Ascending aorta (tissue), 2 donors: Measurements from ENCODE around the gene SCMH1. TPM values are rescaled to one million over a fixed set of nuclear protein-coding genes. Genes with fewer than 3 reads are reported as not detected.

ENCODE experiments used
- DNase-seq, 2 donors: peaks; one replicate each; pipeline ENCODE4 v3.0.0-alpha.2; 2019; ENCODE audit warnings: low spot score in 2 of 2
- H3K27ac ChIP-seq, 2 donors: fragments of 200-600 bp; sonication (generic); one replicate each; pipeline ENCODE4 v1.5.1; 2016 to 2017; ENCODE audit warnings: mild to moderate bottlenecking in 1 of 2
- H3K27me3 ChIP-seq: fragments of 200-600 bp; sonication (generic); one replicate; pipeline ENCODE4 v1.5.1; 2017
- H3K36me3 ChIP-seq, 2 donors: fragments of 200-600 bp; sonication (generic); one replicate each; pipeline ENCODE4 v1.5.1; 2016
- H3K4me1 ChIP-seq, 2 donors: fragments of 200-600 bp; sonication (generic); one replicate each; pipeline ENCODE4 v1.5.1; 2016 to 2017; ENCODE audit warnings: mild to moderate bottlenecking in 1 of 2
- H3K4me3 ChIP-seq, 2 donors: fragments of 200-600 bp; sonication (generic); one replicate each; pipeline ENCODE4 v1.5.1; 2016 to 2017; ENCODE audit warnings: mild to moderate bottlenecking in 1 of 2
- H3K9me3 ChIP-seq, 2 donors: fragments of 200-600 bp; sonication (generic); one replicate each; pipeline ENCODE4 v1.5.1; 2016
- intact Hi-C: fragments of 100-400 bp; cut with DNase I; formaldehyde crosslinking; loops from one replicate; pipeline ENCODE4 v1.15.1; 2023
- total RNA-seq: library from RNA; depleted of rRNA; stranded (reverse); fragments of >200 nt; gene quantifications from one replicate; pipeline ENCODE4 v1.1.0, GENCODE V29; 2016
- TF ChIP-seq, protein P1 (sequence below), 3 experiments: fragments of 200-600 bp in 2 of 3; fragments of 450-650 bp in 1 of 3; sonication (generic) in 2 of 3; IDR thresholded peaks; one replicate each; pipeline ENCODE4 v1.5.1; 2016 to 2019; ENCODE audit warnings: antibody characterized with exemption in 3 of 3, mild to moderate bottlenecking in 1 of 3, moderate library complexity in 1 of 3

Gene SCMH1
- total RNA-seq, 1 donor from 2014 or later: 55.9 TPM

- peak overlapping the region; percentile 78 to 79 for H3K27ac ChIP-seq
These were observed 89.5 kb downstream of the SCMH1 start for GRCh38 chr1:41152622-41153044.

DNA sequence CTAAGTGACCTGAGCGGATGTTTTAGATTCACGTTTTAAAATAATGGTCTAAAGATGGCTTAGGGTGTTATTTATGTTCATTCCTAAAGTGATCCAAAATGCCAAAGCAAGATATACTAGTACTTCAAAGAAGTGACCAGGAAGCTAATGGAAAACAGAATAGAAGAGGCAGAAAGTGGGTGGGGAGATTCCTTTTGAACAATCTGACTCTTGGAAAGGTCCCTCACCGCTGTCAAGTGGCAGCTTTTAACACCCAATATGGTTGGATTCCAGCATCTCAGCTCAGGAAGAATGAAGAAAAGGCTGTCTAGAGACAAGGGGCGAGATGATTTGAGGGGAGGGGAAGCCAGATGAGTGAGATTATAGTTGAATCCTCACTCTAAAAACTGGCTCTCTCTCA, 90.3 kb downstream of the SCMH1 start:
- DNase-seq: no peak
- TF ChIP-seq, protein P1, sequence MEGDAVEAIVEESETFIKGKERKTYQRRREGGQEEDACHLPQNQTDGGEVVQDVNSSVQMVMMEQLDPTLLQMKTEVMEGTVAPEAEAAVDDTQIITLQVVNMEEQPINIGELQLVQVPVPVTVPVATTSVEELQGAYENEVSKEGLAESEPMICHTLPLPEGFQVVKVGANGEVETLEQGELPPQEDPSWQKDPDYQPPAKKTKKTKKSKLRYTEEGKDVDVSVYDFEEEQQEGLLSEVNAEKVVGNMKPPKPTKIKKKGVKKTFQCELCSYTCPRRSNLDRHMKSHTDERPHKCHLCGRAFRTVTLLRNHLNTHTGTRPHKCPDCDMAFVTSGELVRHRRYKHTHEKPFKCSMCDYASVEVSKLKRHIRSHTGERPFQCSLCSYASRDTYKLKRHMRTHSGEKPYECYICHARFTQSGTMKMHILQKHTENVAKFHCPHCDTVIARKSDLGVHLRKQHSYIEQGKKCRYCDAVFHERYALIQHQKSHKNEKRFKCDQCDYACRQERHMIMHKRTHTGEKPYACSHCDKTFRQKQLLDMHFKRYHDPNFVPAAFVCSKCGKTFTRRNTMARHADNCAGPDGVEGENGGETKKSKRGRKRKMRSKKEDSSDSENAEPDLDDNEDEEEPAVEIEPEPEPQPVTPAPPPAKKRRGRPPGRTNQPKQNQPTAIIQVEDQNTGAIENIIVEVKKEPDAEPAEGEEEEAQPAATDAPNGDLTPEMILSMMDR (IDR thresholded peaks at IDR 0.05): no peak
- intact Hi-C loops: loop anchor here (2.0 to 10.0 kb wide), 5 partner anchors 43 to 283 kb away; no protein-coding TSS in a partner anchor
- Histone ChIP-seq H3K4me3 (no peak overlapping the region), H3K27me3 (no peaks in the 10 kb centered on the region), H3K4me1 (peaks cover 3 to 16% of the 10 kb centered on the region in 2 donors), H3K27ac (peak overlapping the region; percentile 78 to 79), H3K9me3 (no peaks in the 10 kb centered on the region), H3K36me3 (peaks cover 0 to 17% of the 10 kb centered on the region in 2 donors)

More at GRCh38 chr1:41152622-41153044, 89.5 kb downstream of the SCMH1 start:
- peaks cover 0 to 17% of the 10 kb centered on the region in 2 donors for H3K36me3 ChIP-seq
- TF ChIP-seq, protein P1 (IDR thresholded peaks at IDR 0.05): no peak
- no peaks in the 10 kb centered on the region for H3K27me3 ChIP-seq
- intact Hi-C loops: loop anchor here (2.0 to 10.0 kb wide), 5 partner anchors 44 to 282 kb away; no protein-coding TSS in a partner anchor
- peak in 1 of 2 donors; percentile 67 for DNase-seq
- H3K4me1 ChIP-seq: peaks cover 3 to 16% of the 10 kb centered on the region in 2 donors
- H3K9me3 ChIP-seq: no peaks in the 10 kb centered on the region
- H3K4me3 ChIP-seq: no peak overlapping the region

- H3K27ac ChIP-seq: no peak overlapping the region
- TF ChIP-seq, protein P1 (IDR thresholded peaks at IDR 0.05): no peak
- H3K4me1 ChIP-seq: peaks cover 3 to 16% of the 10 kb centered on the region in 2 donors
- peaks cover 0 to 23% of the 10 kb centered on the region in 2 donors for H3K36me3 ChIP-seq
- no peaks in the 10 kb centered on the region for H3K27me3 ChIP-seq
- no peak for DNase-seq
- H3K9me3 ChIP-seq: no peaks in the 10 kb centered on the region
- H3K4me3 ChIP-seq: no peak overlapping the region
- intact Hi-C loops: no loop called here
These were observed 92.5 kb downstream of the SCMH1 start for GRCh38 chr1:41149570-41149969.

DNA sequence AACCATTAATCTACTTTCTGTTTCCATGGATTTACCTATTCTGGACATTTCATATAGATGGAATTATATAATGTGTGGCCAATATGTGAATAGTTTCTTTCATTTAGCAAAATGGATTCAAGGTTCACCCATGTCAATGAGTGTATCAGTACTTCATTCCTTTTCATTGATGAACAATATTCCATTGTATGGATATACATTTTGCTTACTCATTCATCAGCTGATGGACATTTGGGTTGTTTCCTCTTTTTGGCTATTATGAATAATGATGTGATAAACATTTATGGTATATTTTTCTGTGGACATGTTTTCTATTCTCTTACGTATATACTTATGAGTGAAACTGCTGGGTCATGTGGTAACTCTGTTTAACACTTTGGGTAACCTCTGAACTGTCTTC, 97.8 kb downstream of the SCMH1 start:
- Histone ChIP-seq H3K27me3 (no peaks in the 10 kb centered on the region), H3K4me3 (no peak overlapping the region), H3K4me1 (no peaks in the 10 kb centered on the region), H3K27ac (no peak overlapping the region), H3K9me3 (peaks cover 0 to 11% of the 10 kb centered on the region in 2 donors), H3K36me3 (peaks cover 2 to 38% of the 10 kb centered on the region in 2 donors)
- TF ChIP-seq, protein P1 (IDR thresholded peaks at IDR 0.05): no peak
- intact Hi-C loops: no loop called here
- no peak for DNase-seq

DNA sequence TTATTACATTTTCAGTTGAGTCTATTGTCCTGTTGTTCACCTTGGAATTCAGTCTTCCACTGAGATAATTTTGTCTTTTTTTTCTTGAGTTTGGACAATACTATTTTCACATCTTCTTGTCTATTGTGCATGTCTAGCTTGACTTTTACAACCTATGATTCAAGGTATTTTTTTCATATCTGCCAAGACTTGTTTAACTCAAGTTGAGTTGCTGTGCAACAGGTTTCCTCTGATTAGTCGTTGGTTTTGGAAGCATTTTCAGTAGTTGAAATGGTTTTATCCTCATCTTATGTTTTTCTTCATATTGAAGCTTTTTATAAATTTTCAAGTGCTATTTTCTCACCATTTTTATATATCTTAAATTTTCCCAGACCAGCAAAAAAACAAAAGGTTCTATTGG, 103.6 kb downstream of the SCMH1 start:
- H3K4me3 ChIP-seq: no peak overlapping the region
- H3K36me3 ChIP-seq: peaks cover 2 to 39% of the 10 kb centered on the region in 2 donors
- intact Hi-C loops: no loop called here
- DNase-seq: no peak
- no peaks in the 10 kb centered on the region for H3K4me1 ChIP-seq
- H3K27ac ChIP-seq: no peak overlapping the region
- no peaks in the 10 kb centered on the region for H3K27me3 ChIP-seq
- TF ChIP-seq, protein P1 (IDR thresholded peaks at IDR 0.05): no peak
- H3K9me3 ChIP-seq: peaks cover 0 to 11% of the 10 kb centered on the region in 2 donors
